NCI-H1436 (cell line): ENCODE data around the gene OTOF.

ENCODE experiments used
- DNase-seq: peaks from one replicate; lab custom pipeline; 2025; lab: John Stamatoyannopoulos, UW

OTOF gene

DNA sequence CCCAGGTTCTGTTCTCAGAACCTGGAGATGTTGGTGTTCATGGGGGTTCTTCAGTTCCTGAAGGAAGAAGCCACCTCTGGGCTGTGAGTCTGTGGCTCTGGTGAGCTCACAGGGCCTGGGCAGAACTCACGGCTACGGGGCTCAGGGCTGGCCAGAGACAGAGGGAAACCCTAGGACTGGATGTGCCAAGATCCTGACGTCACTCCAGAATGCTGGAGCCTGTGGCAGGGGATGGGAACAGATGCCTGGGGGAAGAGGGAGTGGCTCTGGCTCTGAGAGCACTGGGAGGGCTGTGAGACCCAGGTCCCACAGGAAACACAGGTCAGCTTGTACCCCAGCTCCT lies at the start of gene OTOF:
Gene OTOF, minus strand, starts transcription at position 214 of the 343 bp plus-strand sequence.
- DNase-seq, result no peak

DNA sequence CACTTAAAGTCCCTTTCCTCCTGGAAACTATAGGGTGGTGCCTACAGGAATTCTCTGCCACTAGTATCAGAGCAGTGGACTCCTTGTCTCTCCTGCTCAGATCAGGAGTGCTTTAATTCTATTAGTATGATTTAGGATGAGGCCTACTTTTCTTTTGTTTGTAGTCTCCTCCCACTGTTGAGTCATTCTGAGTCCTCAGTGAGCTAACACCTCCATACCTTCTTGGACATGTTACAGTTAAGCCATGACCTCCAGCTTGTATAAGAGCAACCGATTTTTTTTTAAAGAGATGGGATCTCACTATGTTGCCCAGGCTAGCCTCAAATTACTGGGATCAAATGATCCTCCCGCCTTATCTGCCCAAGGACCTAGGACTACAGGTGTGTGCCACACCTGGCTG lies 48.7 kb upstream of the OTOF start:
- no peak for DNase-seq

DNA sequence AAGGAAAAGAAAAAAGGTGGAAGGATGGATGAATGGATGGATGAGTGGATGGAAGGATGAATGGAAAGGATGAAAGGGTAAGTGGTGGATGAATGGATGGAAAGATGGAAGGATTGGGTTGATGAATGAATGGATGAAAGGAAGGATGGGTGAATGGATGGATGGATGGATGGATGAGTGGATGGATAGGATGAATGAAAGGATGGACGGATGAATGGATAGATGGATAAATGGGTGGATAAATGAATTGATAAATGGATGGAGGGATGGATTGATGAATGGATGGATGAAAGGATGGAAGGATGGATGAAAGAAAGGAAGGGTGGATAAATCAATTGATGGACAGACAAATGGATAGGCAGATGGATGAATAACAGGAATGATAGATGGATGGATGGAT lies 48.2 kb upstream of the OTOF start:
- no peak for DNase-seq

DNA sequence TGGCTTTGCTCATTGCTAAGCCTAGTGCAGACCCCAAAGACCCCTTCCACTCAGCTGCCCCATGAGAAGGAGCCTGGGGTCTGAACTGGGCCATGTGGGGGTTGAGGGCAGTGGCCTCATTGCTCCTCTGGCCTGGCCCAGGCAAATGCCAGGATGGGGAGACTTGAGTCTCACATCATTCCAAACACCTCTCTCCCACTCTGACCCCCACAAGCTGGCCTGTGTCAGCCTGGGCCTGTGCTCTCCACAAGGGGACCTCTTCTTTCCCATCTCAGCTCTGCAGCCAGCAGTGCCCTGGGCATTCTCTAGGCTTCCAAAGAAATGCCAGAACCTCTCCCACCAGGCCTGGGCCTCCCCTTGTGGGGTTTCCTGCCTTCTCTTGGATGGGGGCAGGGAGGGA lies 45.8 kb upstream of the OTOF start:
- DNase-seq, result no peak

DNA sequence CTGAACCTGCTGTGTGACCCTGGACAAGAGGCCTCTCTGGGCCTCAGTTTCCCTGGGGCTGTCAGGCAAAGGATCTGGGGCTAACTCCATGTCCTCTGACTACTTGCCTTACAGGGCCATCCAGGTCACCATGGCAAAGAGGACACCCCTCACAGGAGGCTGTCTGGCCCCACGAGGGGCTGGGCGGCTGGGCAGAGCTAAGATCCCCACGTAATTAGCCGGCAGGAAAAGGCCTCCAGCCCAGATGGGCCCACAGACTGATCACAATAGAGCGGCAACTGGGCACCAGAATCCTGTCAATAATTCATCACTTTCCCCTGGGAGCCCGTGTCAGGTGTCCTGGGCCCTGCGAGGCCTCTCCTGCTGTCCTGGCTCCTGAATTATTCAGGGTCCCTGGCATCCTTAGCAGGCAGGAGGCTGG lies 44.8 kb upstream of the OTOF start:
- no peak for DNase-seq

DNA sequence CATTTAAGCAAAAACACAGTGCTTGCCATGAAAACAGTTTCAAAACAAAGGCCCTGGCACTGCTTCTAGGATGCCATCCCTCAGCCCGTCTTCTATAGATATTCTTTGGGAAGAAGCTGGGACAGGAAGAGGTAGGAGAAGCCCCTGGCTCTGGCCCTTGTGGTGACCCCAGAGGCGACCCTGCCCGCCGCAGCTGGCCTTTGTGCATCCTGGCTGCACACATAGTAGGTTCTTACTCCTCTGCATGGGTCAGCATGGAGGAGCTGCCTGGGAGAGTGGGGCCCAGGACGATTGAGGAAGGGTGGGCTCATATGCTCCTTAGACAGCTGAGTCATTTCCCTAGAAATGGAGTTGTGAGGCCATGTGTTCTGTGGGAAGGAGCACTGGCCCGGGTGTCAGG lies 44.4 kb upstream of the OTOF start:
- DNase-seq, result no peak

DNA sequence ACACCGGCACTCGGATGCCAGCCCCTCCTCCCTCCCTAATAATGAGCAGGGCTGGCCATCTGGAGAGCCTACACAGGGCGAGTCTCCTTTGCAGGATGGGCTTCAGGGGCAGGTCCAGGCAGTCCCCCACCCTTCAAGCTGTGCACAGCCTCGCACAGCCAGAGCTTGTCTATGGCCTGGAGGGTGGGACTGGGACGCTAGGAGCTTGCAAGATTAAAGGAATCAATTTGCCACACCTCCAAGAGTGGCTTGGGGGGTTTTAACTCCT lies 43.9 kb upstream of the OTOF start:
- no peak for DNase-seq

DNA sequence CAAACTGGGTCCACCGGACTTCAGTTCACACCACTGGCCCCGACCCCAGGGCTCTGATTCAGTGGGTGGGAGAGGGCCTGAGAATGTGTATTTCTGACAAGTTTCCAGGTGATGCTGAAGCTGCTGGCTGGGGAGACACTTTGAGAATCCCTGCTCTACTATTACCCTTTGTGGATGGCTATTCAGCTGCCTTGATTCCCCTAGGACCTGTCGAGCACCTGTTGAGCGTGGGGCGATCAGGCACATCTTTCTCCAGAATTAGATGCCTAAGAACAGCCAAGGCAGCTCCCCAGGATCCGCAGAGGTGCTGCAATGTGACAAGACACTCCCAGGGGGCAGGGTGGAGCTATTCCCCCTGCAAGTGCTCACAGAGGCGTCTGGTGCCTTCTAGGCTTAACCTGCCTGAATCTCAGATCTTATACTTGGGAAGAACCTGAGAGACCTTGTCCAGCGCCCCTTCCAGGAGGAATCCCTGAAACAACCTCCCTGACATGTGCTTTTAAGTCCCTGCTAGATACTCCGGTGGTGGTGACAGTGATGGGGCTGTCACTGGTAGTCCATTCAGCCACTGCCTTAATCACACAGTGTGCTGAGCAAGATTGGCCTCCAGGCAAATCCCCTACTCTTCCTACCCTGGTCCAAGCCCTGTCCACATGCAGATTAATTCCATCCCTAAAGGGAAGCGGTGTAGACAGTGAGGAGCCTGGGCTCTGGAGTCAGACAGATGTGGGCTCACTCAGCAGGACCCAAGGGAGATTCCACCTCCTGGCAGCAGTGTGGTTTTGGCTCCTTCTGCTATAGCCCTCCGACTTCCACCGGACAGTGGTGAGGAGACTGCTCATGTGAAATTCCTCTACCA lies 43.4 kb upstream of the OTOF start:
- DNase-seq, result peak; percentile 55

DNA sequence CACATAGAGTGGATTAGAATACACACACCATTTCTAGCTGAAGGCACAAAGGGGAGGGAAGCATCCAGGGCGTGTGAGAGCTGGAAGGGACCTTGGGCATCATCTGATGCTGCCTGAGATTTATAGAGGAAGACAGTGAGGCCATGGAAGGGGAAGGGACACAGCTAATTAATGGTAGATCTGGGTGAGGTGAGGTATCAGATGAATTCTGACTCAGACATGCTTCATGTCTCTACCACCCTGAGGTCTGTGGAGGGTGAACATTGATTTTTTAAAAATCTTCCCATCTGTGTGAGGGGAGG lies 42.2 kb upstream of the OTOF start:
- DNase-seq, result no peak

DNA sequence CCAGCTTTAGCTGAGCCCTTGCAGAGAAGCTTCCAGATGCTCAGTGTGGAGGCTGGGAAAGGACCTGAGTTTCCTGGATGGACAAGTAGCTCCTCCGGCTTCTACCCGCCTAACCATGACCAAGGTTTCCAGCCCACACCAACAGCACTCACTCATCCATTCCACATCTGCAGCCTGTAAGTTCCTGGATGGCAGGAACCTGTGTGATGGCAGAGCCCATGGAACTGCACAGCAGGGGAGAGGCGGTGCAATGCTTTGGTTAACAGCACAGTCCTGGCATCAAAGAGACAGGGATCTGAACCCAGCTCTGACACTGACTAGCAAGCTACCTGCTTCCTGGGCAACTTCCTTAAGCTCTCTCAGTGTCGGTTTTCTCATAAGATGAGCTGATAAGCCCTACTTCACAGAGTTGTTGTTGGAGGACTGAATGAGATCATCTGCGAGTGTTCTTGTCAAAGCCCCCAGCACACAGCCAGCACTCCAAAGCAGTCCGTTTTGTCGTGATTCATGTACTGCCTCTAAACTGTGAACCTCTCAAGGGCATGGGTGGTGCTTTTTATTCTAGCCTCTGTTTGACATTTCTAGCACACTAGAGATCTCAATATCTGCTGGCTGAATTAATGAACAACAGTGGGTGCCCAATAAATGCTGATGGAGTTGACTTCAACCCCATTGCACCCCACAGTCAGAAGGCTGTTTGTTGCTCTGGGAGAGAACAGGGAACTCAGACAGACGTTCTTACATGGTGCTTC lies 41.6 kb upstream of the OTOF start:
- no peak for DNase-seq

DNA sequence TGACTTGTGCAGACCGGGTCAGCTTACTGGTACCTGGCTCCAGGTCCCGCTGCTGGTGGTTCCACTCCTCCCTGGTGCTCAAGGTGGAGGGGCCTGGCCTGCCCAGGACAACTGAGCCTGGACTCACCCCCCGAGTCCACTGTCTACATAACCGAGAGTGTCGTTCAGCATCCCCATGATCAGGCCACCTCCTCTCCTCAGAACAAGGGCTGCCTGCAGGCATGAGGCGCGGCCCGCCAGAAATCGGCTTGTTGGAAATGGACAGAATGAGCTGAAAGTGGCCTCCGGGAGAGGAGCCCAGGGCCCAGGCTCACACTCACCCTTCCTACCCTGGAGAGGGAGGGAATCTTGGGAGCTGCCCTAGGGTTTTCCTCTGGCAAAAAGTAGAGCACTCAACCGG lies 38.9 kb upstream of the OTOF start:
- no peak for DNase-seq

DNA sequence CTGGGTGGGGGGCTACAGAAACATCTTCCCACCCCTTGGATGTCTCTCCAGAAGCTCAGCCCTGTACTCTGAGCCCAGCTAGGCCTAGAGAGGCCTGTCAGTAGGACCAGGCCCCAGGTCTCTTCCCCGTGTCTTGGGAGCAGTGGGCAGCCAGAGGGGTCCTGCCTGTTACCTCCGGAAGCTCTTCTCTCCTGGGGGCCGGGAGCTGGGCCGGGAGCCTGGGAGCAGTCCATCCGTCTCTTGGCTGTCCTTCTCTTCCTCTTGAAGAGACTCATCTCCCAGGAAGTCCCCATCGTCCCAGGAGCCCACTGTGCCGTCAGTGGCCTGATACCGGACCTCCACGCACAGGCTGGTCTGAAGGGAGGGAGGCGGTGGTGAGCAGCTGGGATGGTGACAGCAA lies 38.3 kb upstream of the OTOF start:
- no peak for DNase-seq

DNA sequence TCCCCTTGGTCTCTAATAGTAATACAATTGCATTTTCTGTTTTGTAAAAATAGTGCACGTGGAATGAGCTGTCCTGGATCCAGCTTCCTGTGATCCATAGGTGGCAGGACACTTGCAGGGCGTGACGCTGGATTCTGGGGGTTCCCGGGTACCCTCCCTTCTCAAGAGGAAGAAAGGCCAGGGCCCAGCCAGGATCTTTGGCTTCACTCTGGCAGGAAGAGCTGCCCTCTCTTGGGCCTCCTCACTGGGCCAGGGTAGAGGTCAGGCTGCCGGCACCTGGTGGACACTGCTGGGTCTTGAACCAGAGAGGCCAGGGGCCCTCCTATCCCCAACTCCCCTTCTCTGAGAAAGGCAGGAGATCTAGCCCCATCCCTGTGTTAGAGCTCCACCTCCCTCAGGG lies 37.8 kb upstream of the OTOF start:
- DNase-seq, result no peak

DNA sequence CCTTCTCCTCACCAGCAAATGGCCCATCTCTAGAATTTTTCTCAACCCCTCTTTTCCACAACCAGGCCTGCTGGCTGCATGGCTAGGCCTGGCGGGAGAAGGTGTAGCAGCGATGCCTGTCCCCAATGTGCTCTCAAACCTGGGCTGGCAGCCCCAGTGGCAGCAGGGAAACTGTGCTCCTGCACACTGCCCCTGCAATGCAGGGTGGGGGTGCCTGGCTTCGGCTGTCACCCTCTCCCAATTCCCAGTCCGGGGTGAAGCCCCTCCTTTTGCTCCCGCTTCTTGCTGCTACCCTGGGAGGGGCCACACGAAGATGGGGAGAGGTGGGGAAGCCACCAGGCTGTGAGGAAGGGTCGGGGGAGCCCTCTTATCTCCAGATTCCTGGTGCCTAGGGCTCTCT lies 36.1 kb upstream of the OTOF start:
- DNase-seq, result no peak

DNA sequence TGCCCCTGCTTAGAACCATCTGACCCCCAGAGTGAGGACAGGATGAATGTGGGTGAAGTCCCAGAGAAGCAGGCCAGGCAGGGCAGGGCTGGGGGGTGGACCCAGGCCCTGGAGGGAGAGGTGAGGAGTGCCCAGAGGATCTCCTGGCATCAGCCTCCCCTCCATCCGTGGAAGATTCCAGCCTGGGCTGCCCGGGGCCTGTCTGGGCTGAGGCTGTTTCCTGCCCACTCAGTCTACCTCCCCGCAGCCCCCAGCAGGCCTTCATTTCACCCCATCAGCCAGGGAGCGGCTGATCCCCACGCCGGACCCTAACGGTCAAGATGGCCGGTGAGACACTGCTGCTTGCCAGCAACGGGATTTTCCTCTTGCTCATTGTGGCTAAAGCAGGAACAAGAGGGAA lies 35.3 kb upstream of the OTOF start:
- no peak for DNase-seq

DNA sequence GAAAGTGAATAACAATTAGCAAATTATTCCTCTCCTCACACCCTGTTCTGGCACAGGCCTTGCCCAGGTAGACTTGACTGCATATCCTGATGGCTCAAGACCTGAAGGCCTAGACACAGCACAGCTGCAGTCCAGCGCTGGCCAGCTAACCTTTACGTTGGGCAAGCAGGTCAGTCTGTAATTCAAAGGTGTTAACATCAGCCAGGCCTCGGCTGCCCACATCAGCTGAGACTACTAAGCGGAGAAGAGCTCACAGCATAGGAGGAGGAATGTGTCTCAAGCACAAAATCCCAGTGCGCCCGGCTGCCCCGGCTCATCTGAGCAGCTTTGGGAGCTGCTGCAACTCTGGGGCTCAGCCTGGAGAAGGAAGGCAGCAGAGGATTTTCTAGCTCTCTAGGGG lies 33.5 kb upstream of the OTOF start:
- DNase-seq, result no peak

DNA sequence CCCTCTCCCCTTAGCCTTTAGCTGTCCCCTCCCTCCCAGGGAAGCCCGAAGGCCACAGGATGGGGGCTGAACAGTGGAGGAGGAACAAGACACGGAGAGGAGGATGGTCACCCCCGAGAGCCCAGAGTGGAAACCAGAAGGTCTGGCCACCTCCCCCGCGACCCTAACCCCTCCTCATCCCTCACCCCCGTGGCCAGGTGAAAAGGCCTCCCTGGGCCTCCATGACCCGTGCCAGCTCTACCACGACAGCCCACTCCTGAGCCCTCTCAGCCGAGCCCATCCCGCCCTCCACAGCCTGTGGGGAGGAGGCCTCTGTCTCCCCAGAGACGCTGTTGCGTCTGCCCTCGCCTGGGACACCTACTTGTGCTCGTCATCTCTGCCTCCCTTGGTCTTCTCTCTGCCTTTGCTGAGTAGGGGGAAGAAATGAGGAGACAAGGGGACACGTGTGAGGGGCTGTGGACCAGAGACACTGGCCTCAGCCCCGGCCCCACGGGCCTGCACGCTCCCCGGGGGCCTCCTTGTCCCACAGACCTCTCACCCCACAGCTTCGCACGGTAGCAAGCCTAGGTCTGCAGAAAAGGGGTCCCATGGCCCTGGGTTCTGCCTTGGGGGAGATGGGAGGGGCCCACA lies 32.5 kb upstream of the OTOF start:
- no peak for DNase-seq

DNA sequence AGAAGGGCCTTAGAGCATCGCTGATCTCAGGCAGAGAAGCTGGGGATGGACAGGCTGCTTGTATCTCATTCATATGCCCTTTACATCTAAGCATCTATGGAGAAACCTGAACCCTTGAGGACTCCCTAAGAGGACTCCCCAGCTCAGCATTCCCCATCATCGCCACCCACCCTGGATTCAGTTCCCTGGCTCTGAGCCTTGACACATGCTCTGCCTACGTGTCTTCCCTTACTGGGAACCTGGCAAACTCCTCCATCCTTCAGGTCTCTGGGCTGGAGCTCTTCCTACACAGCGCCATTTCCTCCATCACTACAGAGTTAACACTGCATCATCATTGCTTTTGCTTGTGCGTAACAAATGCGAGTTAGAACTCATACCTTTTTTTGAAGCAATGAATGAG lies 31.2 kb upstream of the OTOF start:
- no peak for DNase-seq

DNA sequence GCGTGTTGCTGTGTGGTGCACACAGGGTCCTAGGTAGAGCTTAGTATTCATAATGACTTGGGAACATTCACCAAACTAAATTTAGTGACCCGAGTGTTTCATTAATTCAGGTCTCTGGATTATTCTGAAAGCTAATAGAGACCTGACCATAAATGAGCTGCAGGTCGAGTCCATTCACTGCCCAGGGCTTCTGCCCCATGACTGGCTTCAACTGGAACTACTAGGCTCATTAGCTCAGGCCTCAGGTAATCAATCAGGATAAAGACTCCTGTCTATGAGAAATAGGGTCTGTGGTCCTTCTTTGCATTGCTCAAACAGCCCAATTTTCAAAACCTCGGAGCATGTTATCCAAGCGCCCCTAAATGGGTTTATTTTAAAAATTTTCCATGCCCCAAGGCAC lies 30.0 kb upstream of the OTOF start:
- no peak for DNase-seq

DNA sequence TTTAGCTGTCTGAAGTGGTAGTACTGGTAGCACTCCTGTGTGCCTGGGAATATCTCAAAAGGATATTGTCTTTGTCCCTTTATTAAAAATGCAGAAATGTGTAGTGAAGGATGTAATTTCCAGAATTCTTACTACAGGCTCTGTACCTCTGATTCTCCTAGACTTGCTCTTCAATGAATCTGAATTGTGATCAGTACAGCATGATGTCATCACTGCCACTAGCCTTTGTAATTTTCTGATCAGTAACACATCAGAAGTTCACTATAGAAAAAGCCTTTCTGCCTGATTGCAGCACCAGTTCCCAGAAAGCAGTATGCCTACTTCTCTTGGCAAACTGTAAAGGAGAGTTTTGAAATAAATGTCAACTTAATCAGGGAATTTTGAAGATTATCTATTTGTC lies 29.2 kb upstream of the OTOF start:
- DNase-seq, result no peak

DNA sequence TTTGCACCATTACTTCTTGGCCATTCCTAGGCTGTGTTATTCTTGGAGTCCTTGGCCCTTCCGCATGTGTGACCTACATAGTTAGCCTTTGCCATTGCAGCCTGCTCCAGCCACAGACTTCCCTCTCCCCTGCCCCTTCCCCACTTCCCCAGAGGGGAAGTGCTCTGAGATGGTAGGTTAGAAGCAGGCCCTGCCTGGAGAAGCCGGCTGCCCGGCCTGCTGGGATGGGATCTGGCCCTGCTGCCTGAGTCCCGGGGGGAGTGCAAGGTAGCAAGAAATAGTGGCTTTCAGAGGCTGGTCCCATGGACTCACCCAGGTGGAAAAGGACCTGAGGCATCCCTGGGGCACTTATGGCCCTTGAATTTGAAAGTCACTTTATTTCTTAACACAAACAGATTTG lies 28.4 kb upstream of the OTOF start:
- DNase-seq, result no peak

DNA sequence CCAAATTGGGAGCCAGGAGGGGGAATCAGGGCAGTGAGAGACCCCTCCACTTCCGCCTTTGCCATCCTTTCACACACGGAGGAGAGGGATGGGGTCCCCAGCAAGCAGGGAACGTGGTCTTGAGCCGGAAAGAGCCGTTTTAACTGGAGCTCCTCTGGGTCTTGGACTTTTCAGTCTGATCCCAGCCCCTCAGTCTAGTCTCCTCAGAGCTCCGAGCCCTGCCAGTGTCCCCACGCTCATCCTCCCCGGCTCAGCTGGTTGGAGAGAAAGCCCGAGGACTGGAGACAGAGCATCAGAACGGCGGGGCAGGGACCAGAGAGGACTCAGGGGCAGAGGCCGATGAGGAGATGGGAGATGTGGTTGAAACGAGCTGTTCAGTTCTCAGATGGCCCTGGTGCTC lies 26.1 kb upstream of the OTOF start:
- no peak for DNase-seq

DNA sequence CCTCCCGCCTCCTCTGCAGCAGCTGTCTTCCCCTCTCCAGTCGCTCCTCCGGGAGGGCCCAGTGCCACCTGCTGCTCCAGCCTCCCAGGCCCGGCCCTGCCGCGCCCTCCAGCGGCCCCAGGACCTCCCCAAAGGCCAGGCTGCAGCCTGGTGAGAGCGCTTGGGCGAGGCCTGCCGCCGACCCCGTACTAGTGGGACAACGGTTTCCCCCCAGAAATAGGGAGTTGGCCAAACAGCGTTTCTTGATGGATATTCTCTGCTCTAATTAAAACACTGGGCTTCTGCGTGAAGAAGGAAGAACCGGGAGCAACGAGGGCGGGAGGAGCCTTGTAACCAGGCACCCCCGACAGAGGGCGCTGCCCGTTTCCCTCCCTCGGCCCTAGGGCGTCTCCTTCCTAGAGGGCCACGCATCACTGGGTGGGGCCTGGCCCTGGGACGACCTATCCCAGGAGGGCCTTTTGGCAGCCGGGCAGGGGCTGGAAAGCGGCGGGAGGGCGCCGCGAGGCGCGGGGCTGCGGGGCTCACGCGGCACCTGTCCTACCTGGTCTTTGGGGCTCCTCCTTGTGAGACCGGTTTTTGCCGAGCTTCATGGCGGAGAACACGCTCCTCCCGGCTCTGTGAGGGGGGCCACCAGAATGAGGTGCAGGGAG lies 25.4 kb upstream of the OTOF start:
- peak; percentile 90 for DNase-seq
